ENCODE data around the gene MAF.

The MAF gene

GRCh38 chr16:79600638-79601091, at the start of gene MAF:
Gene MAF (minus strand): TSS chr16:79600737. CDS start chr16:79599902, 835 bp downstream.
- peak; percentile 84 to 86 for DNase-seq

GRCh38 chr16:79648826-79649225, 48.3 kb upstream of the MAF start:
- no peak for DNase-seq

- DNase-seq = no peak
Measured at GRCh38 chr16:79647586-79647985, 47.0 kb upstream of the MAF start.

- no peak for DNase-seq
Measured at GRCh38 chr16:79645701-79646100, 45.2 kb upstream of the MAF start.

- DNase-seq = no peak
Measured at GRCh38 chr16:79644971-79645667, 44.6 kb upstream of the MAF start.

GRCh38 chr16:79642652-79643051, 42.1 kb upstream of the MAF start:
- DNase-seq = no peak

- no peak for DNase-seq
Measured at GRCh38 chr16:79640513-79641360, 40.2 kb upstream of the MAF start.

- DNase-seq = peak in 1 of 2 experiments; percentile 8
Measured at GRCh38 chr16:79639576-79640311, 39.2 kb upstream of the MAF start.

GRCh38 chr16:79638386-79638785, 37.8 kb upstream of the MAF start:
- DNase-seq = no peak

- DNase-seq = no peak
Measured at GRCh38 chr16:79635488-79635887, 35.0 kb upstream of the MAF start.

- no peak for DNase-seq
Measured at GRCh38 chr16:79634298-79634697, 33.8 kb upstream of the MAF start.

- DNase-seq = no peak
Measured at GRCh38 chr16:79632289-79632688, 31.8 kb upstream of the MAF start.

GRCh38 chr16:79628988-79629387, 28.5 kb upstream of the MAF start:
- DNase-seq = no peak

GRCh38 chr16:79628501-79628975, 28.0 kb upstream of the MAF start:
- DNase-seq = peak; percentile 49 to 56

- DNase-seq = no peak
Measured at GRCh38 chr16:79627092-79627491, 26.6 kb upstream of the MAF start.

GRCh38 chr16:79625738-79626137, 25.2 kb upstream of the MAF start:
- DNase-seq = no peak

- DNase-seq = no peak
Measured at GRCh38 chr16:79623824-79624223, 23.3 kb upstream of the MAF start.

GRCh38 chr16:79623062-79623461, 22.5 kb upstream of the MAF start:
- DNase-seq = no peak

- DNase-seq = no peak
Measured at GRCh38 chr16:79621027-79621426, 20.5 kb upstream of the MAF start.

- DNase-seq = peak; percentile 38 to 48
Measured at GRCh38 chr16:79618692-79619050, 18.1 kb upstream of the MAF start.

- DNase-seq = no peak
Measured at GRCh38 chr16:79618041-79618691, 17.6 kb upstream of the MAF start.

- no peak for DNase-seq
Measured at GRCh38 chr16:79613009-79613408, 12.5 kb upstream of the MAF start.

- DNase-seq = no peak
Measured at GRCh38 chr16:79612207-79612606, 11.7 kb upstream of the MAF start.
